Measurements from ENCODE around the gene KRTAP4-9. TPM values are rescaled to one million over a fixed set of nuclear protein-coding genes. Genes with fewer than 3 reads are reported as not detected.

Gene KRTAP4-9
- total RNA-seq, 4 donors from 2014 or later: 10.1 to 58.8 (median 13.1) TPM; not detected in 1

GRCh38 chr17:41153856-41154255 is 48.7 kb downstream of the KRTAP4-9 start:
- Histone ChIP-seq H3K9me3 (no peaks in the 10 kb centered on the region), H3K27ac (no peak overlapping the region), H3K27me3 (peaks cover 3% of the 10 kb centered on the region), H3K36me3 (no peaks in the 10 kb centered on the region), H3K4me1 (no peaks in the 10 kb centered on the region), H3K4me3 (no peak overlapping the region)
- 42% methylated on average over 2 of the region's 2 CpGs for WGBS
- DNase-seq (ENCODE audit: low spot score in 2 of 2): no peak
- no peak for TF ChIP-seq POLR2A (IDR thresholded peaks at IDR 0.05)
- TF ChIP-seq EP300 (IDR thresholded peaks at IDR 0.05): no peak
- TF ChIP-seq POLR2AphosphoS5 (IDR thresholded peaks at IDR 0.05): no peak
- TF ChIP-seq, protein P1, sequence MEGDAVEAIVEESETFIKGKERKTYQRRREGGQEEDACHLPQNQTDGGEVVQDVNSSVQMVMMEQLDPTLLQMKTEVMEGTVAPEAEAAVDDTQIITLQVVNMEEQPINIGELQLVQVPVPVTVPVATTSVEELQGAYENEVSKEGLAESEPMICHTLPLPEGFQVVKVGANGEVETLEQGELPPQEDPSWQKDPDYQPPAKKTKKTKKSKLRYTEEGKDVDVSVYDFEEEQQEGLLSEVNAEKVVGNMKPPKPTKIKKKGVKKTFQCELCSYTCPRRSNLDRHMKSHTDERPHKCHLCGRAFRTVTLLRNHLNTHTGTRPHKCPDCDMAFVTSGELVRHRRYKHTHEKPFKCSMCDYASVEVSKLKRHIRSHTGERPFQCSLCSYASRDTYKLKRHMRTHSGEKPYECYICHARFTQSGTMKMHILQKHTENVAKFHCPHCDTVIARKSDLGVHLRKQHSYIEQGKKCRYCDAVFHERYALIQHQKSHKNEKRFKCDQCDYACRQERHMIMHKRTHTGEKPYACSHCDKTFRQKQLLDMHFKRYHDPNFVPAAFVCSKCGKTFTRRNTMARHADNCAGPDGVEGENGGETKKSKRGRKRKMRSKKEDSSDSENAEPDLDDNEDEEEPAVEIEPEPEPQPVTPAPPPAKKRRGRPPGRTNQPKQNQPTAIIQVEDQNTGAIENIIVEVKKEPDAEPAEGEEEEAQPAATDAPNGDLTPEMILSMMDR (IDR thresholded peaks at IDR 0.05): no peak

Other genes with a start within 250 kb of the KRTAP4-9 start
- not detected for gene KRT12, start 238.2 kb upstream of the KRTAP4-9 start, total RNA-seq
- under 1 TPM in 1 of 4 donors, not detected in 3; 0.60 TPM for gene KRT20, start 220.1 kb upstream of the KRTAP4-9 start, total RNA-seq
- gene KRT23, start 167.7 kb upstream of the KRTAP4-9 start, total RNA-seq: 100 to 1,000 TPM in 3 of 4 donors, 10 to 100 TPM in 1; 84.6 to 310 (median 217) TPM
- gene KRT39, start 138.4 kb upstream of the KRTAP4-9 start, total RNA-seq: 10 to 100 TPM in 1 of 4 donors, 1 to 10 TPM in 1, not detected in 2; 2.5 to 13.3 TPM
- 10 to 100 TPM in 1 of 4 donors, 1 to 10 TPM in 1, under 1 TPM in 1, not detected in 1; 0.98 to 12.5 (median 3.9) TPM for gene KRT40, start 121.1 kb upstream of the KRTAP4-9 start, total RNA-seq
- 10 to 100 TPM in 1 of 4 donors, 1 to 10 TPM in 1, not detected in 2; 2.8 to 22.9 TPM for gene KRTAP3-3, start 111.2 kb upstream of the KRTAP4-9 start, total RNA-seq
- gene KRTAP3-2, start 105.5 kb upstream of the KRTAP4-9 start, total RNA-seq: 10 to 100 TPM in 2 of 4 donors, 1 to 10 TPM in 1, not detected in 1; 8.0 to 42.6 (median 23.7) TPM
- gene KRTAP3-1, start 96.3 kb upstream of the KRTAP4-9 start, total RNA-seq: 10 to 100 TPM in 2 of 4 donors, 1 to 10 TPM in 1, not detected in 1; 5.6 to 95.2 (median 15.5) TPM
- gene KRTAP1-5, start 78.2 kb upstream of the KRTAP4-9 start, total RNA-seq: 100 to 1,000 TPM in 1 of 4 donors, 10 to 100 TPM in 2, 1 to 10 TPM in 1; 1.6 to 199 (median 40.4) TPM
- gene KRTAP1-4, start 75.2 kb upstream of the KRTAP4-9 start, total RNA-seq: 1 to 10 TPM in 1 of 4 donors, not detected in 3; 3.2 TPM
- gene KRTAP1-3, start 70.5 kb upstream of the KRTAP4-9 start, total RNA-seq: 100 to 1,000 TPM in 1 of 4 donors, 10 to 100 TPM in 2, not detected in 1; 10.7 to 140 (median 28.7) TPM
- gene KRTAP1-1, start 63.9 kb upstream of the KRTAP4-9 start, total RNA-seq: 100 to 1,000 TPM in 1 of 4 donors, 10 to 100 TPM in 1, 1 to 10 TPM in 1, not detected in 1; 9.9 to 165 (median 46.0) TPM
- 100 to 1,000 TPM in 1 of 4 donors, 10 to 100 TPM in 2, not detected in 1; 20.1 to 128 (median 37.2) TPM for gene KRTAP2-1, start 58.1 kb upstream of the KRTAP4-9 start, total RNA-seq
- gene KRTAP2-2, start 50.2 kb upstream of the KRTAP4-9 start, total RNA-seq: 10 to 100 TPM in 2 of 4 donors, 1 to 10 TPM in 1, not detected in 1; 8.2 to 41.6 (median 25.3) TPM
- gene KRTAP2-3, start 45.3 kb upstream of the KRTAP4-9 start, total RNA-seq: 10 to 100 TPM in 1 of 4 donors, under 1 TPM in 1, not detected in 2; 0.64 to 10.8 TPM
- 10 to 100 TPM in 2 of 4 donors, 1 to 10 TPM in 1, not detected in 1; 6.5 to 76.9 (median 13.4) TPM for gene KRTAP2-4, start 39.5 kb upstream of the KRTAP4-9 start, total RNA-seq
- 10 to 100 TPM in 1 of 4 donors, 1 to 10 TPM in 2, not detected in 1; 7.9 to 50.0 (median 8.5) TPM for gene KRTAP4-7, start 21.2 kb upstream of the KRTAP4-9 start, total RNA-seq
- 10 to 100 TPM in 2 of 4 donors, 1 to 10 TPM in 1, not detected in 1; 4.4 to 15.2 (median 13.6) TPM for gene KRTAP4-8, start 7.2 kb upstream of the KRTAP4-9 start, total RNA-seq
- gene KRTAP4-16, start 3.2 kb upstream of the KRTAP4-9 start, total RNA-seq: not detected
- 10 to 100 TPM in 1 of 4 donors, 1 to 10 TPM in 2, not detected in 1; 4.3 to 23.4 (median 5.6) TPM for gene KRTAP4-11, start 13.0 kb downstream of the KRTAP4-9 start, total RNA-seq
- 10 to 100 TPM in 1 of 4 donors, 1 to 10 TPM in 2, not detected in 1; 6.1 to 54.5 (median 8.3) TPM for gene KRTAP4-12, start 18.8 kb downstream of the KRTAP4-9 start, total RNA-seq
- 10 to 100 TPM in 2 of 4 donors, 1 to 10 TPM in 1, not detected in 1; 9.0 to 45.0 (median 13.0) TPM for gene KRTAP4-6, start 35.2 kb downstream of the KRTAP4-9 start, total RNA-seq
- gene KRTAP4-5, start 44.4 kb downstream of the KRTAP4-9 start, total RNA-seq: 10 to 100 TPM in 1 of 4 donors, 1 to 10 TPM in 2, not detected in 1; 1.1 to 19.2 (median 2.2) TPM
- gene KRTAP4-4, start 55.4 kb downstream of the KRTAP4-9 start, total RNA-seq: 10 to 100 TPM in 2 of 4 donors, 1 to 10 TPM in 1, not detected in 1; 7.7 to 81.7 (median 24.6) TPM
- gene KRTAP4-3, start 62.8 kb downstream of the KRTAP4-9 start, total RNA-seq: 10 to 100 TPM in 2 of 4 donors, 1 to 10 TPM in 1, not detected in 1; 9.0 to 35.4 (median 16.4) TPM
- gene KRTAP4-2, start 72.8 kb downstream of the KRTAP4-9 start, total RNA-seq: 10 to 100 TPM in 3 of 4 donors, not detected in 1; 16.1 to 86.3 (median 16.3) TPM
- 10 to 100 TPM in 2 of 4 donors, 1 to 10 TPM in 1, not detected in 1; 4.2 to 51.7 (median 16.7) TPM for gene KRTAP4-1, start 79.5 kb downstream of the KRTAP4-9 start, total RNA-seq
- gene KRTAP9-1, start 84.5 kb downstream of the KRTAP4-9 start, total RNA-seq: 1 to 10 TPM in 1 of 4 donors, not detected in 3; 1.1 TPM
- 100 to 1,000 TPM in 1 of 4 donors, 10 to 100 TPM in 2, not detected in 1; 36.3 to 127 (median 60.8) TPM for gene KRTAP9-2, start 121.3 kb downstream of the KRTAP4-9 start, total RNA-seq
- 100 to 1,000 TPM in 1 of 4 donors, 10 to 100 TPM in 2, not detected in 1; 29.0 to 178 (median 61.4) TPM for gene KRTAP9-3, start 127.1 kb downstream of the KRTAP4-9 start, total RNA-seq
- 10 to 100 TPM in 3 of 4 donors, not detected in 1; 27.1 to 89.8 (median 46.6) TPM for gene KRTAP9-8, start 132.6 kb downstream of the KRTAP4-9 start, total RNA-seq
- 100 to 1,000 TPM in 1 of 4 donors, 10 to 100 TPM in 2, not detected in 1; 18.8 to 103 (median 50.1) TPM for gene KRTAP9-4, start 144.3 kb downstream of the KRTAP4-9 start, total RNA-seq
- 10 to 100 TPM in 3 of 4 donors, not detected in 1; 14.3 to 53.1 (median 23.9) TPM for gene KRTAP9-9, start 150.0 kb downstream of the KRTAP4-9 start, total RNA-seq
- gene KRTAP9-6, start 160.0 kb downstream of the KRTAP4-9 start, total RNA-seq: 1 to 10 TPM in 1 of 4 donors, under 1 TPM in 1, not detected in 2; 0.52 to 7.1 TPM
- gene KRTAP9-7, start 170.3 kb downstream of the KRTAP4-9 start, total RNA-seq: 10 to 100 TPM in 1 of 4 donors, 1 to 10 TPM in 1, not detected in 2; 10.0 to 20.3 TPM
- gene KRTAP29-1, start 197.5 kb downstream of the KRTAP4-9 start, total RNA-seq: 1 to 10 TPM in 2 of 4 donors, under 1 TPM in 1, not detected in 1; 0.85 to 3.4 (median 2.2) TPM
- gene KRTAP16-1, start 203.9 kb downstream of the KRTAP4-9 start, total RNA-seq: 10 to 100 TPM in 1 of 4 donors, 1 to 10 TPM in 2, not detected in 1; 2.2 to 22.0 (median 4.0) TPM
- gene KRTAP17-1, start 210.3 kb downstream of the KRTAP4-9 start, total RNA-seq: 10 to 100 TPM in 2 of 4 donors, 1 to 10 TPM in 1, not detected in 1; 8.0 to 81.5 (median 24.2) TPM
- gene KRT33A, start 245.4 kb downstream of the KRTAP4-9 start, total RNA-seq: 100 to 1,000 TPM in 1 of 4 donors, 10 to 100 TPM in 1, 1 to 10 TPM in 2; 1.2 to 144 (median 8.3) TPM

All from suprapubic skin (tissue), 4 donors.